ENCODE measurements around the gene TP73. TPM values are rescaled to one million over a fixed set of nuclear protein-coding genes. Genes with fewer than 3 reads are reported as not detected.

The TP73 gene
- total and polyA plus RNA-seq, 2 donors from 2014 or later = 0.54 TPM; not detected in 1

DNA sequence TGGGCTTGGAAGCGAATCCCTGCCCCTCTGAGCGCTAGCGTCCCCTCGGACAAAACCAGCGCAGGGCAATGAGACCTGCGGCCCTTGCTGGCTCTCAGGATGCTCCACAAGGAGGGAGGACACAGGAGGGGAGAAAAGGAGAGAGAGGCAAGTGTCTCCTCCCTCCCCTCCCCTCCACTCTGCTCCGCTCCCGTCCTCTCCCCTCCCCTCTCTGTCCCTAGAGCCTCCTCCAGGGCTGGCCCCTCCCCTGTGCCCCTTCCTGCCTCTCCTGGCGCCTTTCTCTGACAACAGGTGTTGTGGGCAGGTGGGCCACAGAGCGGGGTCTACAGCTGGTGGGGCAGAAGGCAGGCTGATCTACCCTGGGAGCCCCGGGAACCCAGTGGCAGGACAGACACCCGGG lies 35.2 kb downstream of the TP73 start:
- TF ChIP-seq, protein P1, sequence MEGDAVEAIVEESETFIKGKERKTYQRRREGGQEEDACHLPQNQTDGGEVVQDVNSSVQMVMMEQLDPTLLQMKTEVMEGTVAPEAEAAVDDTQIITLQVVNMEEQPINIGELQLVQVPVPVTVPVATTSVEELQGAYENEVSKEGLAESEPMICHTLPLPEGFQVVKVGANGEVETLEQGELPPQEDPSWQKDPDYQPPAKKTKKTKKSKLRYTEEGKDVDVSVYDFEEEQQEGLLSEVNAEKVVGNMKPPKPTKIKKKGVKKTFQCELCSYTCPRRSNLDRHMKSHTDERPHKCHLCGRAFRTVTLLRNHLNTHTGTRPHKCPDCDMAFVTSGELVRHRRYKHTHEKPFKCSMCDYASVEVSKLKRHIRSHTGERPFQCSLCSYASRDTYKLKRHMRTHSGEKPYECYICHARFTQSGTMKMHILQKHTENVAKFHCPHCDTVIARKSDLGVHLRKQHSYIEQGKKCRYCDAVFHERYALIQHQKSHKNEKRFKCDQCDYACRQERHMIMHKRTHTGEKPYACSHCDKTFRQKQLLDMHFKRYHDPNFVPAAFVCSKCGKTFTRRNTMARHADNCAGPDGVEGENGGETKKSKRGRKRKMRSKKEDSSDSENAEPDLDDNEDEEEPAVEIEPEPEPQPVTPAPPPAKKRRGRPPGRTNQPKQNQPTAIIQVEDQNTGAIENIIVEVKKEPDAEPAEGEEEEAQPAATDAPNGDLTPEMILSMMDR (IDR thresholded peaks at IDR 0.05; ENCODE audit: borderline replicate concordance, extremely low read depth, insufficient read depth) = no peak
- Histone ChIP-seq H3K36me3 (ENCODE audit: control insufficient read depth in 2 of 3, insufficient read depth in 3 of 3, low read length in 3 of 3) (no peaks in the 10 kb centered on the region), H3K9ac (ENCODE audit: low read length in 3 of 3) (no peak overlapping the region), H3K27ac (ENCODE audit: low read depth in 2 of 2, low read length in 2 of 2) (no peak overlapping the region), H3K4me1 (ENCODE audit: control insufficient read depth in 2 of 3, insufficient read depth in 2 of 3, low read depth in 1 of 3, low read length in 3 of 3) (no peaks in the 10 kb centered on the region), H3K27me3 (ENCODE audit: control insufficient read depth, insufficient read depth, low read length) (no peaks in the 10 kb centered on the region), H3K9me3 (ENCODE audit: control insufficient read depth in 2 of 3, insufficient read depth in 1 of 3, low read length in 3 of 3) (no peaks in the 10 kb centered on the region), H3K4me3 (ENCODE audit: low read length in 3 of 3) (no peak overlapping the region)
- DNase-seq (no peak), FAIRE-seq (no peak)
- intact Hi-C loops (cut with DNase I) = no loop called here

DNA sequence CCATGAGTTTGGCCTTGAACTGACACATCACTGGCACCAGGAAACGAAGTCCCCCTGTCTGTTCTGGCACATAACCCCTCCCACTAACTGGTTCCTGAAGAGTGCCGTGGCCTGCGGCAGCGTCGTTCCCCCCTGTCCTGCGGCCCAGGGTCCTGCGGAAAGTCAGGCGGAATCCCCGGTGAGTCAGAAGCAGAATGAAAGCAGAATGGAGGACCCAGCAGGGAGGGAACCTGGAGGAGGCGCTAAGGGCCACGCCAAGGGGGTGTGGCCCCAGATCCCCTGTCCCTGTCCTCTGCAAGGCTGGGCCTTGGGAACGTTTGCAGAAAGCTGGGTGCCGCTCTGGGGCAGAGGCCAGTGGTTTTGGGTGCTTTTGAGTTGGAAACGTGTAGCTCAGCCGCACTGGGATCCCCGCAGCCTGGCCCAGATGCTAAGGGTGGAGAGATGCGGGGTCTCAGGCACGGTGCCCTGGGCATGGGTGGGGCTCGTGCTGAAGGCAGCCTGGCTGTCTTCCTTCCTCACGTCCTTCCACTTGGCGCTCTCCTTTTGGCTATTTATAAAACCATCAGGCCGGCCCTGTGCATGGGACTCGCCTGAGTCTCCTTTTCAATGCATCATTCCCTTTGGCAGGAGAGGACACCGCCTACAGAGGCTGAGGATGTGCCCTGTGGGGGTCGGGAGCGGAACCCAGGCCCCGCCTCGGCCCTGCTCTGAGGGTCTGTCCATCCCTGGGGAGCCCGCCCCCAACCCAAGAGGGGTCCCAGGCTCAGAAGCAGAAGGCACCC lies 36.2 kb downstream of the TP73 start:
- FAIRE-seq = no peak
- H3K9ac ChIP-seq (ENCODE audit: low read length in 3 of 3) = no peak overlapping the region

DNA sequence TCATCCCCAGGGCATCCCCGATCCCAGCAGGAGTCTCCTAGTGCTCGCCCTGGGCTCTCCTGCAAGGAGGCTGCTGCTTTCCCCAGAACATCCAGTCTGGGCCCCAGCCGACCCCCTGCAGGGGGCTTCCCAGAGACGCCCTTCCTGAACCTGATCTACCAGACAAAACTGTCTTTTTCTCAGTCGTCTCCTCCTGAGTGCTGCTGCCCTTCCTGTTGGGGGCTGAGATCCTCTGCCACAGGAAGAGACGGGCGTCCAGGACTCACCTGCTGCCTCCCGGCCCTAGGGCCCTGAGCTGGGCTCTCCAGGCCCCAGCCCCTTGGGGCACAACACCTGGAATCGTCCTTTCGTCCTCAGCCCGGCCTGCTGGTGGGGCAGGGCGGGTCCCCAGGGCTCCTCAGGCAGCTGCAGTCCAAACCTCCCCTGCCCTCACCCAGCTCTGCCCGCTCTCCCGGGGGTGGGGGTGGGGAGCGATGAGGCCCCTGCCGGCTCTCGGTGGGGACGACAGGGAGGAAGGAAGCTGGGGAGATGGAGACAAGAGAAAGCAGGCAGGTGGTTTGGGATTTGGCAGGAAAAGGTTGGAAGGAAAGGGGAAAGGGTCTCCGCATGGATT lies 36.9 kb downstream of the TP73 start:
- Histone ChIP-seq H3K27ac (ENCODE audit: low read depth in 2 of 2, low read length in 2 of 2) (no peak overlapping the region), H3K27me3 (ENCODE audit: control insufficient read depth, insufficient read depth, low read length) (no peaks in the 10 kb centered on the region), H3K4me3 (ENCODE audit: low read length in 3 of 3) (no peak overlapping the region), H3K9me3 (ENCODE audit: control insufficient read depth in 2 of 3, insufficient read depth in 1 of 3, low read length in 3 of 3) (no peaks in the 10 kb centered on the region), H3K9ac (ENCODE audit: low read length in 3 of 3) (no peak overlapping the region), H3K4me1 (ENCODE audit: control insufficient read depth in 2 of 3, insufficient read depth in 2 of 3, low read depth in 1 of 3, low read length in 3 of 3) (no peaks in the 10 kb centered on the region), H3K36me3 (ENCODE audit: control insufficient read depth in 2 of 3, insufficient read depth in 3 of 3, low read length in 3 of 3) (no peaks in the 10 kb centered on the region)
- intact Hi-C loops (cut with DNase I) = no loop called here
- FAIRE-seq = no peak
- TF ChIP-seq, protein P1 (IDR thresholded peaks at IDR 0.05; ENCODE audit: borderline replicate concordance, extremely low read depth, insufficient read depth) = no peak
- no peak for DNase-seq

More for the DNA sequence above, 36.2 kb downstream of the TP73 start:
- H3K4me1 ChIP-seq (ENCODE audit: control insufficient read depth in 2 of 3, insufficient read depth in 2 of 3, low read depth in 1 of 3, low read length in 3 of 3) = no peaks in the 10 kb centered on the region
- intact Hi-C loops (cut with DNase I) = no loop called here
- H3K4me3 ChIP-seq (ENCODE audit: low read length in 3 of 3) = no peak overlapping the region
- no peaks in the 10 kb centered on the region for H3K9me3 ChIP-seq (ENCODE audit: control insufficient read depth in 2 of 3, insufficient read depth in 1 of 3, low read length in 3 of 3)
- TF ChIP-seq, protein P1 (IDR thresholded peaks at IDR 0.05; ENCODE audit: borderline replicate concordance, extremely low read depth, insufficient read depth) = no peak
- H3K27me3 ChIP-seq (ENCODE audit: control insufficient read depth, insufficient read depth, low read length) = no peaks in the 10 kb centered on the region
- no peak overlapping the region for H3K27ac ChIP-seq (ENCODE audit: low read depth in 2 of 2, low read length in 2 of 2)
- DNase-seq = no peak
- H3K36me3 ChIP-seq (ENCODE audit: control insufficient read depth in 2 of 3, insufficient read depth in 3 of 3, low read length in 3 of 3) = no peaks in the 10 kb centered on the region

All from kidney (tissue), 14 donors.